Measurements from ENCODE around the gene NSA2. TPM values are rescaled to one million over a fixed set of nuclear protein-coding genes. Genes with fewer than 3 reads are reported as not detected.

NSA2 gene
- total RNA-seq, 1 donor from 2014 or later, result 173 TPM

- peaks cover 2% of the 10 kb centered on the region for H3K36me3 Mint-ChIP-seq
- Histone ChIP-seq H3K4me3 (no peak overlapping the region), H3K27ac (no peak overlapping the region), H3F3A (ENCODE audit: low read depth) (peaks cover 6% of the 10 kb centered on the region), H4K20me1 (ENCODE audit: low read depth) (no peaks in the 10 kb centered on the region), H3K9ac (no peak overlapping the region), H3K79me2 (ENCODE audit: low read depth) (no peaks in the 10 kb centered on the region), H3K27me3 (no peaks in the 10 kb centered on the region), H3K4me1 (peaks cover under 1% of the 10 kb centered on the region), H2AFZ (replicated peaks) (no peak overlapping the region), H3K4me2 (no peak overlapping the region), H3K9me3 (ENCODE audit: low read depth) (no peaks in the 10 kb centered on the region), H3K36me3 (no peaks in the 10 kb centered on the region)
- H3K27me3 Mint-ChIP-seq (ENCODE audit: insufficient read depth, low read depth), result no peaks in the 10 kb centered on the region
- DNase-seq (ENCODE audit: low spot score), result no peak
- H3K9me3 Mint-ChIP-seq, result no peaks in the 10 kb centered on the region
- H3K4me1 Mint-ChIP-seq, result no peaks in the 10 kb centered on the region
- TF ChIP-seq CTCF (IDR thresholded peaks at IDR 0.05), result no peak
- TF ChIP-seq EZH2 (IDR thresholded peaks at IDR 0.05), result no peak
- no peak for TF ChIP-seq EZH2phosphoT487 (IDR thresholded peaks at IDR 0.05)
- H3K27ac Mint-ChIP-seq, result no peak overlapping the region
- no peak overlapping the region for H3K4me3 Mint-ChIP-seq
These were observed 55.2 kb downstream of the NSA2 start for GRCh38 chr5:74822288-74822687.

GRCh38 chr5:74829413-74829812 is 62.4 kb downstream of the NSA2 start:
- H3K36me3 Mint-ChIP-seq, result no peaks in the 10 kb centered on the region

More at GRCh38 chr5:74829413-74829812, 62.4 kb downstream of the NSA2 start:
- Histone ChIP-seq H3K79me2 (ENCODE audit: low read depth) (no peaks in the 10 kb centered on the region), H3K36me3 (no peaks in the 10 kb centered on the region), H3K9ac (no peak overlapping the region), H3K4me3 (no peak overlapping the region), H3K4me2 (no peak overlapping the region), H3K27ac (no peak overlapping the region), H2AFZ (replicated peaks) (no peak overlapping the region), H3F3A (ENCODE audit: low read depth) (no peaks in the 10 kb centered on the region), H3K27me3 (no peaks in the 10 kb centered on the region), H4K20me1 (ENCODE audit: low read depth) (no peaks in the 10 kb centered on the region), H3K4me1 (no peaks in the 10 kb centered on the region), H3K9me3 (ENCODE audit: low read depth) (no peaks in the 10 kb centered on the region)
- no peaks in the 10 kb centered on the region for H3K27me3 Mint-ChIP-seq (ENCODE audit: insufficient read depth, low read depth)
- H3K9me3 Mint-ChIP-seq, result no peaks in the 10 kb centered on the region
- no peak overlapping the region for H3K27ac Mint-ChIP-seq
- H3K4me1 Mint-ChIP-seq, result no peaks in the 10 kb centered on the region
- TF ChIP-seq CTCF (IDR thresholded peaks at IDR 0.05) (no peak), EZH2 (IDR thresholded peaks at IDR 0.05) (no peak)
- H3K4me3 Mint-ChIP-seq, result no peak overlapping the region
- DNase-seq (ENCODE audit: low spot score), result no peak

Small RNA genes within 50 kb of the gene (small RNA-seq; reads per million reads assigned to genes)
- not detected for gene RNU6-658P

Other genes starting within 250 kb of the NSA2 start
- gene ENC1, start 126.5 kb upstream of the NSA2 start, total RNA-seq (ENCODE audit: low replicate concordance), result 73.8 and 146 TPM in 2 replicates
- 56.3 and 65.6 TPM in 2 replicates for gene HEXB, start 82.0 kb upstream of the NSA2 start, total RNA-seq (ENCODE audit: low replicate concordance)
- 43.9 and 67.9 TPM in 2 replicates for gene GFM2, start 132 bp upstream of the NSA2 start, total RNA-seq (ENCODE audit: low replicate concordance)
- gene FAM169A, start 99.1 kb downstream of the NSA2 start, total RNA-seq (ENCODE audit: low replicate concordance), result 23.8 and 27.4 TPM in 2 replicates

All from neural progenitor cell (in vitro differentiated cells).